ENCODE data around the gene NDRG3. TPM values are rescaled to one million over a fixed set of nuclear protein-coding genes. Genes with fewer than 3 reads are reported as not detected.
"Not testable (repeated sequence)": the region's sequence is repeated elsewhere in the genome, so short reads cannot be mapped to it uniquely, and the experiment has no call there.

The NDRG3 gene
- total and polyA plus RNA-seq, 2 donors from 2014 or later: 25.3 to 26.4 TPM

DNA sequence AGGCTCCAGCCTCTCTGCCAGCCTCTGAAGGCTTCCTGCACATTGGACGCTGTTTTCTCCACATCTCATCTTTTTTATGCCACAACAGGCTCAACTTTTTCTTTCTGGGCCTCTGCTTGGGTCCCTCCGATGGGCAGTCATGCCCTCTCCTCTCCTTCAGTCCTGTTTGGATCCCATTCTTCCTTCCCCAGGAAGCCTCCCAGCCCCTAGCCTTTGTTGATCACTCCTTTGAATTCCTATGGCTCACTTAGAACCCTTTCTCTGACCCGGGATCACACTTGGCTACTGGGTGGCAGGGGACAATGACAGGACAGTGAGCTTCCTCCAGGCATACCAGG, 104.4 kb downstream of the NDRG3 start:
- no peaks in the 10 kb centered on the region for H3K4me1 ChIP-seq (ENCODE audit: control insufficient read depth in 2 of 3, insufficient read depth in 2 of 3, low read depth in 1 of 3, low read length in 3 of 3)
- TF ChIP-seq CTCF (IDR thresholded peaks at IDR 0.05; ENCODE audit: borderline replicate concordance, extremely low read depth, insufficient read depth): no peak
- H3K9me3 ChIP-seq (ENCODE audit: control insufficient read depth in 2 of 3, insufficient read depth in 1 of 3, low read length in 3 of 3): no peaks in the 10 kb centered on the region
- no peak overlapping the region for H3K27ac ChIP-seq (ENCODE audit: low read depth in 2 of 2, low read length in 2 of 2)
- FAIRE-seq (no peak), DNase-seq (no peak)
- no peaks in the 10 kb centered on the region for H3K36me3 ChIP-seq (ENCODE audit: control insufficient read depth in 2 of 3, insufficient read depth in 3 of 3, low read length in 3 of 3)
- H3K27me3 ChIP-seq (ENCODE audit: control insufficient read depth, insufficient read depth, low read length): no peaks in the 10 kb centered on the region
- H3K9ac ChIP-seq (ENCODE audit: low read length in 3 of 3): no peak overlapping the region
- intact Hi-C loops (cut with DNase I): no loop called here
- no peak overlapping the region for H3K4me3 ChIP-seq (ENCODE audit: low read length in 3 of 3)

DNA sequence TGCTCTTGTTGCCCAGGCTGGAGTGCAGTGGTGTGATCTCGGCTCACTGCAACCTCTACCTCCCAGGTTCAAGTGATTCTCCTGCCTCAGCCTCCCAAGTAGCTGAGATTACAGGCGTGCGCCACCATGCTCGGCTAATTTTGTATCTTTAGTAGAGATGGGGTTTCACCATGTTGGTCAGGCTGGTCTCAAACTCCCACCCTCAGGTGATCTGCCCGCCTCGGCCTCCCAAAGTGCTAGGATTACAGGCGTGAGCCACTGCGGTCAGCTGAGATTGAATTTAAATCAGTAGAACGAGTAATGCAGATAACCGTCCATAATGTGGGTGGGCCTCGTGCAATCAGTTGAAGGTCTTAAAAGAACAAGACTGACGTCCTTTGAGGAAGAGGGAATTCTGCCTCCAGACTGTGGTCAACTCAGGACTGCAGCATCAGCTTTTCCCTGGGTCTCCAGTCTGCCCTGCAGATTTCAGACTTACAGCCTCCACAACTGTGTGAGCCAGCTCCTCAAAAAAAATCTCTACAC, 107.0 kb downstream of the NDRG3 start:
- intact Hi-C loops (cut with DNase I); H3K27me3 ChIP-seq (ENCODE audit: control insufficient read depth, insufficient read depth, low read length); H3K9me3 ChIP-seq (ENCODE audit: control insufficient read depth in 2 of 3, insufficient read depth in 1 of 3, low read length in 3 of 3); DNase-seq; H3K4me3 ChIP-seq (ENCODE audit: low read length in 3 of 3); H3K4me1 ChIP-seq (ENCODE audit: control insufficient read depth in 2 of 3, insufficient read depth in 2 of 3, low read depth in 1 of 3, low read length in 3 of 3); H3K27ac ChIP-seq (ENCODE audit: low read depth in 2 of 2, low read length in 2 of 2); FAIRE-seq; H3K36me3 ChIP-seq (ENCODE audit: control insufficient read depth in 2 of 3, insufficient read depth in 3 of 3, low read length in 3 of 3); H3K9ac ChIP-seq (ENCODE audit: low read length in 3 of 3): not testable (repeated sequence)

GRCh38 chr20:36634342-36634741, 111.5 kb downstream of the NDRG3 start:
- intact Hi-C loops (cut with DNase I): no loop called here
- Histone ChIP-seq H3K4me1 (ENCODE audit: control insufficient read depth in 2 of 3, insufficient read depth in 2 of 3, low read depth in 1 of 3, low read length in 3 of 3) (no peaks in the 10 kb centered on the region), H3K36me3 (ENCODE audit: control insufficient read depth in 2 of 3, insufficient read depth in 3 of 3, low read length in 3 of 3) (no peaks in the 10 kb centered on the region), H3K9ac (ENCODE audit: low read length in 3 of 3) (no peak overlapping the region), H3K27ac (ENCODE audit: low read depth in 2 of 2, low read length in 2 of 2) (no peak overlapping the region), H3K9me3 (ENCODE audit: control insufficient read depth in 2 of 3, insufficient read depth in 1 of 3, low read length in 3 of 3) (no peaks in the 10 kb centered on the region), H3K4me3 (ENCODE audit: low read length in 3 of 3) (no peak overlapping the region), H3K27me3 (ENCODE audit: control insufficient read depth, insufficient read depth, low read length) (no peaks in the 10 kb centered on the region)
- FAIRE-seq (no peak), DNase-seq (no peak)
- TF ChIP-seq CTCF (IDR thresholded peaks at IDR 0.05; ENCODE audit: borderline replicate concordance, extremely low read depth, insufficient read depth): no peak

DNA sequence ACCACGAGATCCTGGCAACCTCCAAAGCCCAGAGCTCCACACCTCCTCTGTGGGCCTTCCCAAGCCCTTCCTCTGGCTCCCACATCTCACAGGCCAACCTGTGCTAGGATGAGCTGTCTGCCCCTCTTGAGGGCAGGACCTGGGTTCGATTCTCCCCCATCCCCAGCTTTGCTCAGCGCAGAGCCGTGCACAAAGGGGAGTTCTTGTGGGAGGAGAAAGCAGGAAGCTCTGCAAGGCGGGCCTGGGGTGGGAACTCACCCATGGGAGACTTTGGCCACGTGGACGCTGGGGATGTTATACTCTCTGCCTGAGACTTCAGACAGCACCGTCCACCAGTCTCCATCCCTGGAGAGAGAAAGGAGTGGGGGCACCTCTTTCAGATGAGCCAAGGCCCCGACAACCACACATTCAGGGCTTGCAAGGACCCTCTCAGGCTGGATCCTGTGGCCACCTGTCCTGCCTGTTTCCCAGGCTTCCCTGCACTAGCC, 112.6 kb downstream of the NDRG3 start:
- H3K9me3 ChIP-seq (ENCODE audit: control insufficient read depth in 2 of 3, insufficient read depth in 1 of 3, low read length in 3 of 3): no peaks in the 10 kb centered on the region
- no peaks in the 10 kb centered on the region for H3K4me1 ChIP-seq (ENCODE audit: control insufficient read depth in 2 of 3, insufficient read depth in 2 of 3, low read depth in 1 of 3, low read length in 3 of 3)
- no peaks in the 10 kb centered on the region for H3K36me3 ChIP-seq (ENCODE audit: control insufficient read depth in 2 of 3, insufficient read depth in 3 of 3, low read length in 3 of 3)
- DNase-seq (no peak), FAIRE-seq (no peak)
- no peaks in the 10 kb centered on the region for H3K27me3 ChIP-seq (ENCODE audit: control insufficient read depth, insufficient read depth, low read length)
- H3K9ac ChIP-seq (ENCODE audit: low read length in 3 of 3): no peak overlapping the region
- intact Hi-C loops (cut with DNase I): no loop called here
- H3K27ac ChIP-seq (ENCODE audit: low read depth in 2 of 2, low read length in 2 of 2): no peak overlapping the region
- no peak overlapping the region for H3K4me3 ChIP-seq (ENCODE audit: low read length in 3 of 3)
- no peak for TF ChIP-seq CTCF (IDR thresholded peaks at IDR 0.05; ENCODE audit: borderline replicate concordance, extremely low read depth, insufficient read depth)
